ENCODE data around the gene ABCG1.

DNA sequence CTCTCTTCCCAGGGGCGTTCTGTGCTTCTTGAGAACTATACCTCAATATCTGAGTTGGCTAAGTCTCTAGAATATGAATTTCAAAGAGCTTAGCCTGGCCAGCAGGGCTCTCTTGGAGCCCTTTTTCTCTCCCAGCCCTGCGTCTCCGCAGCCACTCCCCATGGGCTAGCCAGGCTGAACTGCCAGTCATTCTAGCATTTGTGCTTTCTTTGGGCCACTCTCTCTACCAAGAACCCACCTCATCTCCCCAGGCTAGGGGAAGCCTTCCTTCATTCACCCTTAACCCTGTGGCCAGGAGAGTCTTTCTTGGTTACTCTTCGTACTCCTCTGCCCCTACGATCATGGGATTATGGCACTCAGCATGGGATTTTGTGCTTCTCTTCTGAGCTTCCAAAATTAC lies 18.2 kb downstream of the ABCG1 start:
- TF ChIP-seq, protein P1, sequence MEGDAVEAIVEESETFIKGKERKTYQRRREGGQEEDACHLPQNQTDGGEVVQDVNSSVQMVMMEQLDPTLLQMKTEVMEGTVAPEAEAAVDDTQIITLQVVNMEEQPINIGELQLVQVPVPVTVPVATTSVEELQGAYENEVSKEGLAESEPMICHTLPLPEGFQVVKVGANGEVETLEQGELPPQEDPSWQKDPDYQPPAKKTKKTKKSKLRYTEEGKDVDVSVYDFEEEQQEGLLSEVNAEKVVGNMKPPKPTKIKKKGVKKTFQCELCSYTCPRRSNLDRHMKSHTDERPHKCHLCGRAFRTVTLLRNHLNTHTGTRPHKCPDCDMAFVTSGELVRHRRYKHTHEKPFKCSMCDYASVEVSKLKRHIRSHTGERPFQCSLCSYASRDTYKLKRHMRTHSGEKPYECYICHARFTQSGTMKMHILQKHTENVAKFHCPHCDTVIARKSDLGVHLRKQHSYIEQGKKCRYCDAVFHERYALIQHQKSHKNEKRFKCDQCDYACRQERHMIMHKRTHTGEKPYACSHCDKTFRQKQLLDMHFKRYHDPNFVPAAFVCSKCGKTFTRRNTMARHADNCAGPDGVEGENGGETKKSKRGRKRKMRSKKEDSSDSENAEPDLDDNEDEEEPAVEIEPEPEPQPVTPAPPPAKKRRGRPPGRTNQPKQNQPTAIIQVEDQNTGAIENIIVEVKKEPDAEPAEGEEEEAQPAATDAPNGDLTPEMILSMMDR (IDR thresholded peaks at IDR 0.05) = no peak
- TF ChIP-seq POLR2A (IDR thresholded peaks at IDR 0.05) = no peak

Measured in Peyer's patch (tissue), 4 donors.